Bronchial epithelial cell (primary cell): ENCODE results near the gene TGFBR2. TPM values are rescaled to one million over a fixed set of nuclear protein-coding genes. Genes with fewer than 3 reads are reported as not detected.

ENCODE experiments used
- DNase-seq: peaks from one replicate; pipeline ENCODE4 v3.0.0-alpha.2; 2010; ENCODE audit warnings: low read depth
- FAIRE-seq: peaks from 2 replicates; lab custom pipeline; 2011; peaks lifted over from hg19 to GRCh38; lab: Jason Lieb, UNC
- H3K27me3 ChIP-seq: 2 replicates; pipeline ENCODE4 v1.5.1; 2011; ENCODE audit warnings: low read length; ENCODE audit not compliant: control insufficient read depth, insufficient read depth
- H3K36me3 ChIP-seq: 2 replicates; pipeline ENCODE4 v1.5.1; 2011; ENCODE audit warnings: low read length; ENCODE audit not compliant: control insufficient read depth, insufficient read depth
- H3K4me3 ChIP-seq: 2 replicates; pipeline ENCODE4 v1.5.1; 2011; ENCODE audit warnings: mild to moderate bottlenecking, low read depth, low read length, control low read depth
- CTCF ChIP-seq: IDR thresholded peaks from 2 replicates; pipeline ENCODE4 v1.5.1; 2011; ENCODE audit warnings: mild to moderate bottlenecking, moderate library complexity, low read length, control low read depth, inconsistent platforms; ENCODE audit not compliant: insufficient read depth, severe bottlenecking
- total RNA-seq: library from RNA; depleted of rRNA; stranded (reverse); fragments of >200 nt; gene quantifications from 2 replicates; pipeline ENCODE4 v1.2.1, GENCODE V29; 2014

Gene TGFBR2
- total RNA-seq, 1 donor from 2014 or later, result 25.5 TPM

- no peak for TF ChIP-seq CTCF
- Histone ChIP-seq H3K4me3 (no peak overlapping the region), H3K36me3 (peaks cover 5% of the 10 kb centered on the region), H3K27me3 (no peaks in the 10 kb centered on the region)
- FAIRE-seq (no peak), DNase-seq (no peak)
Observed at GRCh38 chr3:30617069-30617468, 10.7 kb downstream of the TGFBR2 start.

- no peak for FAIRE-seq
- Histone ChIP-seq H3K27me3 (no peaks in the 10 kb centered on the region), H3K4me3 (no peak overlapping the region), H3K36me3 (peaks cover 5% of the 10 kb centered on the region)
- TF ChIP-seq CTCF, result no peak
- DNase-seq, result no peak
Observed at GRCh38 chr3:30617653-30618052, 11.3 kb downstream of the TGFBR2 start.

- no peak for DNase-seq
- Histone ChIP-seq H3K36me3 (peaks cover 7% of the 10 kb centered on the region), H3K27me3 (no peaks in the 10 kb centered on the region), H3K4me3 (no peak overlapping the region)
- no peak for TF ChIP-seq CTCF
- no peak for FAIRE-seq
Observed at GRCh38 chr3:30618526-30618925, 12.1 kb downstream of the TGFBR2 start.

GRCh38 chr3:30619318-30619717 is 12.9 kb downstream of the TGFBR2 start:
- TF ChIP-seq CTCF, result no peak
- Histone ChIP-seq H3K27me3 (no peaks in the 10 kb centered on the region), H3K36me3 (peaks cover 7% of the 10 kb centered on the region), H3K4me3 (no peak overlapping the region)
- FAIRE-seq, result no peak
- no peak for DNase-seq

GRCh38 chr3:30620402-30621360 is 14.3 kb downstream of the TGFBR2 start:
- no peak for DNase-seq
- no peak for FAIRE-seq
- H3K36me3 ChIP-seq, result peaks cover 8% of the 10 kb centered on the region
- TF ChIP-seq CTCF, result no peak
- no peaks in the 10 kb centered on the region for H3K27me3 ChIP-seq
- no peak overlapping the region for H3K4me3 ChIP-seq

GRCh38 chr3:30621576-30621975 is 15.2 kb downstream of the TGFBR2 start:
- DNase-seq (no peak), FAIRE-seq (no peak)
- H3K4me3 ChIP-seq, result no peak overlapping the region
- no peaks in the 10 kb centered on the region for H3K27me3 ChIP-seq
- H3K36me3 ChIP-seq, result peaks cover 8% of the 10 kb centered on the region
- no peak for TF ChIP-seq CTCF
